GM21619 (cell line): Measurements from ENCODE around the gene TLR6.
"Not testable (repeated sequence)": the region's sequence is repeated elsewhere in the genome, so short reads cannot be mapped to it uniquely, and the experiment has no call there.

ENCODE experiments used
- ATAC-seq: cut with Tn5 transposase; IDR thresholded peaks from one replicate; pipeline ENCODE4 v1.9.1; 2021; ENCODE audit not compliant: unreplicated experiment

The TLR6 gene

GRCh38 chr4:38791010-38791409, 65.6 kb downstream of the TLR6 start:
- ATAC-seq, result no peak

- no peak for ATAC-seq
These were observed 68.3 kb downstream of the TLR6 start for GRCh38 chr4:38788317-38788716.

GRCh38 chr4:38787693-38788092, 68.9 kb downstream of the TLR6 start:
- ATAC-seq, result no peak

- peak; percentile 42 for ATAC-seq
These were observed 70.7 kb downstream of the TLR6 start for GRCh38 chr4:38785901-38786402.

- no peak for ATAC-seq
These were observed 71.4 kb downstream of the TLR6 start for GRCh38 chr4:38785041-38785790.

GRCh38 chr4:38784141-38784540, 72.5 kb downstream of the TLR6 start:
- no peak for ATAC-seq

GRCh38 chr4:38783109-38783460, 73.5 kb downstream of the TLR6 start:
- ATAC-seq, result no peak

GRCh38 chr4:38782452-38783108, 74.0 kb downstream of the TLR6 start, which contains the start of gene TLR10:
TLR10 (minus strand) TSS chr4:38782990; CDS start chr4:38775590, 7,400 bp downstream.
- peak; percentile 73 for ATAC-seq

GRCh38 chr4:38781854-38782261, 74.8 kb downstream of the TLR6 start:
- ATAC-seq, result peak; percentile 22

- ATAC-seq, result no peak
These were observed 75.7 kb downstream of the TLR6 start for GRCh38 chr4:38780833-38781484.

- no peak for ATAC-seq
These were observed 76.8 kb downstream of the TLR6 start for GRCh38 chr4:38779790-38780189.

- ATAC-seq, result not testable (repeated sequence)
These were observed 78.7 kb downstream of the TLR6 start for GRCh38 chr4:38777925-38778324.

- ATAC-seq, result no peak
These were observed 81.3 kb downstream of the TLR6 start for GRCh38 chr4:38775326-38775725.

- no peak for ATAC-seq
These were observed 82.2 kb downstream of the TLR6 start for GRCh38 chr4:38774181-38774955.
